ENCODE data around the gene TNNI2.

TNNI2 gene

DNA sequence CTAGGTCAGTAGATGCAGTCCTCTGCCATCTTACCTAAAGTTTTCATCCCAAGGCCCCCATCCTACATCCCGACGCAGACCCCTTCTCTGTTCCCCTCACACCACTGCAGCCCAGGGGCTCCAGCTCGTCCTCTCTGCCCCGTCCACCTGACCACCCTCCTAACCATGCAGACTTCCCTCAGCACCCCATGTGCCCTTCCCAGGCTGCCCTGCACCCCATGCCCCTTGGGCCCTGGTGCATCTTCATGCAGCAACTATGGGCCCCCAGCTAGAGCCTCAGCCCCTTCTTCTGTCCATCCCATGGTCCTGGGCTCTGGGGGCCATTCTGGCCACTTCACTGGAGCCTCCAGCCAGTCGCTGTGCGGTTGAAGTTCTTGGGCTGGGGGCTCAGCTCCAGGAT lies 50.0 kb downstream of the TNNI2 start:
- DNase-seq (ENCODE audit: low spot score): no peak

DNA sequence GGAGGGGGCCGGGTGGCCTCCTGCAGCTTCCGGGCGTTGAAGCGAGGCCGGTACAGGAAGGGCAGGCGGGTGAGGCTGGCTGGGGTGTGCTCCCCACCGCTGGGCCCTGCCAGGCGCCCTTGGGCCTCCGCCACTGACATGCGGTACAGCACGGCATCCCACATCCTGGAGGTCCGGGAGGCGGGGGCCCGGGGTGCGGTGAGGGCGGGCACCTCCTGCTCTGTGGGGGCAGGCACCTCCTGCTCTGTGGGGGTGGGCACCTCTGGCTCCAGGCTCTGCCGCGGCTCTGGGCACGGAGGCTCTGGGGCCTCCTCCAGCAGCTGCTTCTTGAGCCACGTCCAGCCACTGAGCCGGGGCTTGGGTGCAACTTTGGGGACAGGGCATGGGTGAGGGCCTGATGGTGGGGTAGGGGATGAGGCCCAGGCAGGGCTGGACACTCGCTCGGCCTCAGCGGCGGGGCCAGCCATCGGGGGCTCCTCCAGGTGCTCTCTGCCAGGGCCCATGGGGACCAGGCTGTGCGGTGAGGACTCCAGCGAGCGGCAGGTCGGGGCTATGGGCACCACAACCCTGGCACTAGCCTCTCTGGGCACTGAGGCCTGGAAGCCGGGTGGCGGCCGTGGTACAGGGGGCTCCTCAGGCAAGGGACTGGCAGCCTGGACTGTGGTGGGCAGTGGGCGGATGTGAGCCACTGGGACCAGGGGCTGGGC lies 50.6 kb downstream of the TNNI2 start:
- DNase-seq (ENCODE audit: low spot score): no peak

DNA sequence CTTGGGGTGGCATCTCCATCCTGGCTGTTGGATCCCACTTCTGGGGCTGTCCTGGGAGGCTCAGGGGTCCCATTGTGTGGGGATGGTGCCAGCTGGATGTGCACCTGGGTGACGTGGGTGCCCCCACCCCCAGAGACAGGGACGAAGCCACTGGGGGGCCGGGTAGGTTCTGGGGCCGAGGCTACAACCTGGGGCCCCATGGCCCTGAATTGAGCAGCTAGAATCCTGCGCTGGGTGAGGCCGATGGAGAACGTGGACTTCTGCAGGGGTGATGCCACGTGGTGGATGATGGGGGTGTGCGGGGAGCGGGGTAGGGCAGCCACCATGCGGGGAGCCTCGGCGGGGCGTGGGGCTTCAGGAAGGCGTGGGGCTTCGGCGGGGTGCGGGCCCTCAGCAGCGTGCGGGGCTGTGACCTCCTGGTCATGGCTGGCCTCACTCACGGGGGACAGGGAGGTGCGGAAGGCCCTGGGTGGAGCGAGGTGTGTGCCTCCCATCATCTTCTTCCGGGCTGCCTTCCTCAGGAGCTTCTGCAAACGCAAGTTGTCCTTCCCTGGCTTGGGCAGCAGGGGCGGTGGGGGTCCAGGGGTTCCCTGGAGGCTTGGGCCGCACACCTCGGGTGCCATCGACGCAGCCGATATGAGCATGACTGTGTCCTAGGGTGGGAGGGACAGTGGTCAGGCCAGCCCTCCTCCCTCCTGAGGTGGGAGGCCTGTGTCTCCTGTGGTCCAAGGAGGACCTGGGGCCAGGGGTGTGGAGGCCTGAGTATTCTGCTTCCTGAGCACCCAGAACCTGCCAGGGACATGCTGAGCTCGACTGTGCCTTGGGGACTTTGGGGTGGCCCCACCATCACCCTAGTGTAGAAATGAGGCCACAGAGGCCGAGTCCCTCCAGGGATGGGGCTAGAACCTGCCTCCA lies 51.4 kb downstream of the TNNI2 start:
- DNase-seq (ENCODE audit: low spot score): no peak

All from ecto neural progenitor cell (in vitro differentiated cells).